Choroid plexus epithelial cell (primary cell): Measurements from ENCODE around the gene NOL4L.

Experiments
- DNase-seq: peaks from one replicate; pipeline ENCODE4 v3.0.0-alpha.2; 2010; ENCODE audit warnings: low read depth
- H3K4me3 ChIP-seq: 2 replicates; pipeline ENCODE4 v1.5.1; 2011; ENCODE audit warnings: low read depth, mild to moderate bottlenecking, control low read depth, low read length, moderate library complexity
- CTCF ChIP-seq: conservative IDR thresholded peaks from 2 replicates; pipeline ENCODE4 v1.5.1; 2011; ENCODE audit warnings: low read depth, mild to moderate bottlenecking, control low read depth, inconsistent platforms, low read length, moderate library complexity

Gene NOL4L

GRCh38 chr20:32517914-32518592 lies 67.1 kb downstream of the NOL4L start:
- no peak overlapping the region for H3K4me3 ChIP-seq
- DNase-seq, result no peak
- TF ChIP-seq CTCF, result no peak

GRCh38 chr20:32517518-32517873 lies 67.6 kb downstream of the NOL4L start:
- H3K4me3 ChIP-seq, result no peak overlapping the region
- TF ChIP-seq CTCF, result no peak
- no peak for DNase-seq

GRCh38 chr20:32516583-32517517 lies 68.3 kb downstream of the NOL4L start:
- DNase-seq, result no peak
- no peak for TF ChIP-seq CTCF
- no peak overlapping the region for H3K4me3 ChIP-seq

- H3K4me3 ChIP-seq, result no peak overlapping the region
- no peak for TF ChIP-seq CTCF
- no peak for DNase-seq
These were observed 69.5 kb downstream of the NOL4L start for GRCh38 chr20:32515631-32516101.

- no peak for TF ChIP-seq CTCF
- DNase-seq, result no peak
- no peak overlapping the region for H3K4me3 ChIP-seq
These were observed 70.4 kb downstream of the NOL4L start for GRCh38 chr20:32514760-32515159.

- TF ChIP-seq CTCF, result no peak
- no peak overlapping the region for H3K4me3 ChIP-seq
- DNase-seq, result no peak
These were observed 71.9 kb downstream of the NOL4L start for GRCh38 chr20:32513031-32513866.
